ENCODE results near the gene MMP1. TPM values are rescaled to one million over a fixed set of nuclear protein-coding genes. Genes with fewer than 3 reads are reported as not detected.

Gene MMP1
- total RNA-seq (0.82 TPM), polyA plus RNA-seq (ENCODE audit: insufficient read depth, low read depth, low replicate concordance) (0.26 TPM)
- long read RNA-seq, donor 1: 0 reads
- long read RNA-seq, donor 2: 0 reads
- long read RNA-seq, donor 3: 0 reads
- long read RNA-seq, donor 4: 0 reads
- long read RNA-seq, donor 5: 0 reads
- long read RNA-seq, donor 6: 0 reads
- long read RNA-seq, donor 7: 0 reads
- long read RNA-seq, donor 8: 0 reads
- long read RNA-seq, donor 9: 0 reads
- long read RNA-seq, donor 10: 0 reads

DNA sequence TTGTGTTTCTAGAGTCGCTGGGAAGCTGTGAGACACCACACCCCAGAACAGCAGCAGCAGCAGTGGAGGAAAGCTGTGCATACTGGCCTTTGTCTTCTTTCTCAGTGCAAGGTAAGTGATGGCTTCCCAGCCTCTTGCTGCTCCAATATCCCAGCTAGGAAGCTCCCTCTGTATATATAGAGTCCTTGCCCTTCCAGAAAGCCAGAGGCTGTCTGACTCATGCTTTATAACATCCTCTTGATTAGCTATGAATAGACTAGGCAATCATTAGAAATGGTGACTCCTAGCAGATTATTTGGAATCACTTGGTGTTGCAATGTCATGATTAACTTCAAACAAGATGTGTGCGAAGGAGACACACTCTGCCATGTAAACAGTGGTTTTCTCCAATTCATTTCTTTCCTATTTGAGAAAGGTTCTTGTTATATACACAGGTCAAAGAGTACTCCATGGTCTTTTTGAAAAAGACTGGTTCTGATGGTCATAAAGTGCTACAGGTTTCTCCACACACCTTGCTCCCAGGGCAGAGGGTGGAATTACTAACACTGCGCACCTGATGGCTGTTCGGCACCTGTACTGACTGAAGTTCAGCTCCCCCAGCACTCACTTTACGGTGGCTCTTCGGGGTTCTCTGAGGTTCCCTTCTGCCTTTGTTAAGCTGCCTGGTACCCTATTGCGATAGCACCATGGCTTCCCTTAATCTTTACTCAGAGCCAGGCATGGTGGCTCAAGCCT is at the start of gene MMP1:
Gene MMP1, minus strand, starts transcription at position 149 of the 735 bp plus-strand sequence. Its CDS starts 68 bp downstream, at position 81.
- no peak for FAIRE-seq
- intact Hi-C loops (cut with DNase I): no loop called here
- Histone ChIP-seq H3K27ac (ENCODE audit: low read depth in 2 of 2, low read length in 2 of 2) (no peak within 1 kb of the TSS), H3K9me3 (ENCODE audit: control insufficient read depth in 2 of 3, insufficient read depth in 1 of 3, low read length in 3 of 3) (no peaks in the 10 kb centered on the region), H3K9ac (ENCODE audit: low read length in 3 of 3) (no peak within 1 kb of the TSS), H3K27me3 (ENCODE audit: control insufficient read depth, insufficient read depth, low read length) (no peaks in the 10 kb centered on the region), H3K4me1 (ENCODE audit: control insufficient read depth in 2 of 3, insufficient read depth in 2 of 3, low read depth in 1 of 3, low read length in 3 of 3) (no peaks in the 10 kb centered on the region), H3K4me3 (ENCODE audit: low read length in 3 of 3) (no peak within 1 kb of the TSS), H3K36me3 (ENCODE audit: control insufficient read depth in 2 of 3, insufficient read depth in 3 of 3, low read length in 3 of 3) (no peaks in the 10 kb centered on the region)
- TF ChIP-seq, protein P1, sequence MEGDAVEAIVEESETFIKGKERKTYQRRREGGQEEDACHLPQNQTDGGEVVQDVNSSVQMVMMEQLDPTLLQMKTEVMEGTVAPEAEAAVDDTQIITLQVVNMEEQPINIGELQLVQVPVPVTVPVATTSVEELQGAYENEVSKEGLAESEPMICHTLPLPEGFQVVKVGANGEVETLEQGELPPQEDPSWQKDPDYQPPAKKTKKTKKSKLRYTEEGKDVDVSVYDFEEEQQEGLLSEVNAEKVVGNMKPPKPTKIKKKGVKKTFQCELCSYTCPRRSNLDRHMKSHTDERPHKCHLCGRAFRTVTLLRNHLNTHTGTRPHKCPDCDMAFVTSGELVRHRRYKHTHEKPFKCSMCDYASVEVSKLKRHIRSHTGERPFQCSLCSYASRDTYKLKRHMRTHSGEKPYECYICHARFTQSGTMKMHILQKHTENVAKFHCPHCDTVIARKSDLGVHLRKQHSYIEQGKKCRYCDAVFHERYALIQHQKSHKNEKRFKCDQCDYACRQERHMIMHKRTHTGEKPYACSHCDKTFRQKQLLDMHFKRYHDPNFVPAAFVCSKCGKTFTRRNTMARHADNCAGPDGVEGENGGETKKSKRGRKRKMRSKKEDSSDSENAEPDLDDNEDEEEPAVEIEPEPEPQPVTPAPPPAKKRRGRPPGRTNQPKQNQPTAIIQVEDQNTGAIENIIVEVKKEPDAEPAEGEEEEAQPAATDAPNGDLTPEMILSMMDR (IDR thresholded peaks at IDR 0.05; ENCODE audit: borderline replicate concordance, extremely low read depth, insufficient read depth): no peak
- DNase-seq: no peak

GRCh38 chr11:102846292-102846691 is 48.3 kb upstream of the MMP1 start:
- no peaks in the 10 kb centered on the region for H3K4me1 ChIP-seq (ENCODE audit: control insufficient read depth in 2 of 3, insufficient read depth in 2 of 3, low read depth in 1 of 3, low read length in 3 of 3)
- H3K9ac ChIP-seq (ENCODE audit: low read length in 3 of 3): no peak overlapping the region
- H3K27ac ChIP-seq (ENCODE audit: low read depth in 2 of 2, low read length in 2 of 2): no peak overlapping the region
- DNase-seq (no peak), FAIRE-seq (no peak)
- no peak overlapping the region for H3K4me3 ChIP-seq (ENCODE audit: low read length in 3 of 3)
- TF ChIP-seq, protein P1 (IDR thresholded peaks at IDR 0.05; ENCODE audit: borderline replicate concordance, extremely low read depth, insufficient read depth): no peak
- H3K9me3 ChIP-seq (ENCODE audit: control insufficient read depth in 2 of 3, insufficient read depth in 1 of 3, low read length in 3 of 3): no peaks in the 10 kb centered on the region
- no peaks in the 10 kb centered on the region for H3K27me3 ChIP-seq (ENCODE audit: control insufficient read depth, insufficient read depth, low read length)
- H3K36me3 ChIP-seq (ENCODE audit: control insufficient read depth in 2 of 3, insufficient read depth in 3 of 3, low read length in 3 of 3): no peaks in the 10 kb centered on the region
- intact Hi-C loops (cut with DNase I): no loop called here

DNA sequence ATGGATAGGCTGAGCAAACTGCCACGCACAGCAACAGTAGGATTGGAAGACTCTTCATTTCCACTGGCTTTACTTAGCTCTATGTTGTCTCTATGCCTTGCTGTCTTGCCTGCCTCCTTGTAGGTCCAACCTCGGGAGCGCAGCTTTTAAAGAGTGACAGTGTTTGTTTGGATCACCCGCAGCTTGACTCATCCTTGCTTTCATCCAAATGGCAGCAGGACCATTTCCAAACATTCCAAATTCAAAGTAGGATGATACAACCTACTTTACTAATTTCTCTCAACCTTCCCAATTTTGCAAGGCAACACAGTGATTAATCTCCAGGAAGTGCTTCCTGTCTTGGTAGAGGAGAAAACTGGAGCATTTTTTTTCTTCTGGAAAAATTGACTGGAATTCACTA is 45.5 kb upstream of the MMP1 start, which contains the start of gene MMP3:
Gene MMP3, minus strand, starts transcription at position 121 of the 400 bp plus-strand sequence. Its CDS starts 63 bp downstream, at position 58.
- H3K9ac ChIP-seq (ENCODE audit: low read length in 3 of 3): no peak within 1 kb of the TSS
- DNase-seq (no peak), FAIRE-seq (no peak)
- no peaks in the 10 kb centered on the region for H3K9me3 ChIP-seq (ENCODE audit: control insufficient read depth in 2 of 3, insufficient read depth in 1 of 3, low read length in 3 of 3)
- TF ChIP-seq, protein P1 (IDR thresholded peaks at IDR 0.05; ENCODE audit: borderline replicate concordance, extremely low read depth, insufficient read depth): no peak
- H3K4me3 ChIP-seq (ENCODE audit: low read length in 3 of 3): no peak within 1 kb of the TSS
- H3K27me3 ChIP-seq (ENCODE audit: control insufficient read depth, insufficient read depth, low read length): no peaks in the 10 kb centered on the region
- H3K4me1 ChIP-seq (ENCODE audit: control insufficient read depth in 2 of 3, insufficient read depth in 2 of 3, low read depth in 1 of 3, low read length in 3 of 3): no peaks in the 10 kb centered on the region
- intact Hi-C loops (cut with DNase I): no loop called here
- no peaks in the 10 kb centered on the region for H3K36me3 ChIP-seq (ENCODE audit: control insufficient read depth in 2 of 3, insufficient read depth in 3 of 3, low read length in 3 of 3)
- H3K27ac ChIP-seq (ENCODE audit: low read depth in 2 of 2, low read length in 2 of 2): no peak within 1 kb of the TSS
